GM21526 (cell line): ENCODE results near the gene STRN4.

Experiments used
- ATAC-seq: cut with Tn5 transposase; IDR thresholded peaks from one replicate; pipeline ENCODE4 v1.9.1; 2021; ENCODE audit warnings: moderate library complexity; ENCODE audit not compliant: unreplicated experiment, low FRiP score

Gene STRN4

GRCh38 chr19:46678110-46678732 lies 68.0 kb downstream of the STRN4 start:
- ATAC-seq = no peak

- no peak for ATAC-seq
These were observed 71.7 kb downstream of the STRN4 start for GRCh38 chr19:46674416-46675178.

DNA sequence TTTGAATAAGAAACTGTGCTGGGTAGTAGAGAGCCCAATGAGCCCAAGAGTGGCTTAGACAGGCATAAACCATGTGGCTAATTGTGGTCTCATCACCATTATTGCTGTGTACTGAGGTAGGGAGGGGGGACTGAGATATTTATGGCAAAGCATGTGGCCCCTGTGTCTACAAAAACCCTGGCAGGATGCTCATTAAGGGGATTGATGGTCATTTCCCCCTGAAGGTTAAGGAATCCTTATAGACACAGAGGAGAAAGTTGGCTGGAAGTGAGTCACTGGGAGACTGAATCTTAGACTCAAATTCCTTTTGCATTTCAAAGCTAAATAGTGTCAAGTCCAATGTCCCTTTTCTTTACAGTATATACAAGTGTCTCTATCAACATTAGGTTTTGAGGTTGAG lies 75.4 kb downstream of the STRN4 start:
- no peak for ATAC-seq
